Measurements from ENCODE around the gene RADX.

RADX gene

GRCh38 chrX:106692425-106693065, 80.8 kb downstream of the RADX start:
- DNase-seq = no peak

DNA sequence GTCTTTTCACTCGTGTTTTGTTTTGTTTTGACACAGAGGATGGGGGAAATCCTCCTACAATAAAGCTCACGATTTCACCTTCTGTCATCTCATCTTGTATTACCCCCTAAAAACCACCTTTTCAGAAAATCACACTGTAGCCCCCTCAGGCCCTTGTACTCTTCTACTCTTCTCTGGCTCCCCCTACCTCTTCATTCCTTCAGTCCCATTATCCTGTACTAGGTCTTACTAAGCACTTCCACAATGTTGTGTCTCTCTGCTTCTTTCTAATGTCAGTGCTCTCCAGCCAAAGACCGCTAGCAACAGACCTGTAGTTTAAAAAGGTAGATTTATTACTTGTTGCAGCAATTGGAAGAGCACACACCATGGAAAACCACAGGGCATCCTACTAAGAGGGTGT, 84.7 kb downstream of the RADX start:
- no peak for DNase-seq

DNA sequence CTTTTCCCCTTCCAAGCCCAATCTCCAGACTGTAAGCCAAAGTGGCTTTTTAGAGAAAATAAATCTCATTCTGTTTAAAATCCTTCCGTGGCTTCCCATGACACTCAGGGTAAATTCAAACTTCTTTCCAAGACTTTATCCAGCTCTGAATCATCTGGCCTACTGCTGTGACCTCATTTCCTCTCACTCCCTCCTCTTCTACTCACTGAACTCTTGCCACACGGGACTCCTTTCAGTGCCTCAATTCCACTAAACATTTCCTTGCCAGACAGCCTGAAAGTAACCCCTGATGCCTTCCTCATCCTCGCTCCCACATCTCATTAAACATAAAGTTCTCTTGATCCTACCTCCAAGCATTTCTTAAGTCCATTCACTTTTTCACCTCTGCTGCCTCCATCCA, 86.9 kb downstream of the RADX start:
- no peak for DNase-seq

- no peak for DNase-seq
These were observed 90.9 kb downstream of the RADX start for GRCh38 chrX:106702636-106703035.

DNA sequence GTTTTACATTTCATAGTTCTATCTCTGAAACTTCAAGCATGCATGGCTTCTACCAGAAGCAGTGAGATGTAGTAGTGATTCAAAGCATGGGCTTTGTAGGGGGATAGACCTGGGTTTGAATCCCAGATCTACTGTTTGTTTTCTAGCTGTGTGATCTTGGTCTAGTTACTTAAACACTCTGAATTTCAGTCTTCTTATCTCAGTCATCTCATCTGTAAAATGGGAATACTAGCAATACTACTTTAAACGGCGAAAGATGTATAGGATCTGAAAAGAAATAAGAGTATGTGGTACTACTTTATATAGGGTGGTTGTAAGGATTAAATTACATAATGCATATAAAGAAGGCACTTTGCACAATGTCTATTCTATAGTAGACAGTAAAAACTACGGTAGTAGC, 94.7 kb downstream of the RADX start:
- no peak for DNase-seq

GRCh38 chrX:106707771-106708454, 96.1 kb downstream of the RADX start:
- DNase-seq = no peak

DNA sequence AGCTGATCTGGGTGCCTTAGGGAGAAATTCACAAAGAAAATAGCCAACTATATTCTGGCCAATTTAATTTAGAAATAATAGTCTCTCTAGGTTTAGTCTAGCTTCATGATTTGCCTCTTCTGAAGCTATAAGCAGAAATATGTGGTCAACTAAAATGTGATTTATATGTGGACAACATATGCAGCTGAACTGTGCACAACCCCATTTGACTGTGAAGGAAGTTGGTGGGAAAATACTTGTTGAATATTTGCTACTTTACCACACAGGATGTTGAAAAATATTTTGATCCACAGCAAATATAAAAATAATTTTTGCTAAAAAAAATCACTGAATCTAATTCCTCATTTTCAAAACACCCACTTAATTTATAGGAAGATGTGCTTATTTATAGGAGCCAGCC, 99.0 kb downstream of the RADX start:
- no peak for DNase-seq

- no peak for DNase-seq
These were observed 99.6 kb downstream of the RADX start for GRCh38 chrX:106711375-106711774.

GRCh38 chrX:106716004-106716403, 104.2 kb downstream of the RADX start:
- no peak for DNase-seq

DNA sequence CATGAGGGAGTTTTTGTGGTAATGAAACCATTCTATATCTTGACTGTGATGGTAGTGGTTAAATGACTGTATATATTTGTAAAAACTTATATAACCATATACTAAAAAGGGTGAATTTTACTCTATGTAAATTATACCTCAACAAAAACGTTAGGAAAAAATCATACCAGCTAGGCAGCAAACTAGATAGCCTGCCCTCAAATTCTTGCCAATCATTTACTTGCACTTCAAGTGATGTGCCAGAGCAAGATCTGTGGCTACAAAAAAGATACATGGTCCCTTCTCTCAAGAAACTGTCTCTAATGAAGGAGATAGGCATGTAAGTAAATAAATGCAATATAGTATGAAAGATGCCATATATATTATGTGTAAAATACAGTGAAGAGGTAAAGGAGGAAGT, 104.7 kb downstream of the RADX start:
- no peak for DNase-seq

DNA sequence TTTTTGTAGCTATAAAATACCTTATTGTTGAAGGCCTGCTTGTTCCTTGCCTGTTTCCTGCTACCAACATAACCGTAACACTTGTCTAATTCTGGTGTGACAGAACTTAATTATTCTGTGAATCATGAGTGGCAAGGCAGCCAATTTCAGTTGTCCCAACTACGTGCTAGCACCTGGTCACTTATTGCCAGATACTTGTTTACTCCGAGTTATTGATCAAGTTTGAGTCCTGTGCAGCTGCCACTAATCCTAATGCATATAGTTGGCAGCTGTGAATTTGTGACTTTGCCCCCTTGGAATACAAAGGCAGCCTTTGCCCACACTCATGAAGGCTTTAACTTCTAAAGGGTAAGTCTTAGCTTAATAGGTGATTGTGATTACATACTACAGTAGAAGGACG, 106.9 kb downstream of the RADX start:
- DNase-seq = no peak

DNA sequence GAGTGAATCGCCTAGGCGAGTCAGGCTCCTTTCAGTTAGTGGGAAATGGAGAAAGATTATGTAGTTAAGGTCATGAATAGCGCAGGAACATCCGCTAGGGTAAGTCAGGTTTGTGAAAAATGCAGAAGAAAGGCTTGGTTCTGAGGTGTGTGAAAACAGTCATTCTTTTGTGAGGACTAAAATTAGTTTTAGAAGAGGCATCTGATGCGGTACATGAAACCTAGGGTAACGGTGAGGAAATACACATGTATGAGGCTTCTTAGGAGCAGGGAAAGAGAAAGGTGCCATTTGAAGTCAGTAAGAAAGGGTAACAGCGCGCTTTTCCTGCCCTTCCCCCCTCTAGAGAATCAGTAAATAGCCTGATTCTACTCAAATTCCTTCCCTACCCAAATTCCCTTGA, 114.2 kb downstream of the RADX start:
- DNase-seq = no peak

GRCh38 chrX:106726485-106727437, 115.0 kb downstream of the RADX start, which contains the start of gene RNF128:
Gene RNF128 (plus strand): TSS chrX:106726701. CDS start chrX:106726914, 213 bp downstream.
- peak; percentile 32 to 33 for DNase-seq

DNA sequence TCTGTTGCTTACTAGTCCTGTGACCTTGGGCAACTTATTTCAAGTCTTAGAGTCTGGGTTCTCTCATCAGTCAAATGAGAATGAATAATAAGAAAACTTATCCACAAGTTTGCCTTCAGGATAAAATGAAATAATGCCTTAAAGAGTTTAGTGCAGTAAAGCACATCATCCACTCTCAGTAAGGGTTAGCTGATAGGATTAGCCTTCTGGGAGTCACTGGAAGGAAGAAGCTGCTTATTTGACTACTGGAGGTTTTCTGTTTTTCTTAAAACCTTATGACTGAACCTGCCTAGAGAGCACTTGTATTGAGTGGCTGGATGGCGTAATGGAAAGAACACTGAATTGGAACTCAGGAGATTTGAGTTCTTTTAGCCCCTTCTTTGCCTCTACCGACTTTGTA, 116.6 kb downstream of the RADX start:
- no peak for DNase-seq
